ENCODE results near the gene U2SURP.
"Not testable (repeated sequence)": the region's sequence is repeated elsewhere in the genome, so short reads cannot be mapped to it uniquely, and the experiment has no call there.

Gene U2SURP

DNA sequence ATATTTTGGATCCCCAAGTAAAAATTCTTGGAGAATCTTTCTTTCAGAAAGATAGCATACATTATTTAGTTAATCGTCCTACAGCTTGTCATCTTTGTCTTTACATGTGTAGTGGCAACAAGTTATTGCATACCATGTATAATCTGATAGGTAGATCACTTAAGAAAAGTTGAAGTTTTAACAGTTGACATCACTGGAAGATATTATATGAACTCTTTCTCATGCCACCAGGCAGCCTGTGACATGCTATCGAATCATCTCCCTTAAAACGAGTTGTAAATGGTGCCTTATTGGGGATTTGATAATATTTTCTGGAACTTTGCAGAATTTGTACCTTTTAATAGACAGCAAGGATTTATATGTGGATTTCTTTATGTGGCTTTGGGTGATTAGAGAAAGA, 8.7 kb downstream of the U2SURP start:
- Histone ChIP-seq H3K9me3 (ENCODE audit: low read depth, low read length) (no peaks in the 10 kb centered on the region), H3K27ac (no peak overlapping the region), H3K4me3 (no peak overlapping the region), H3K9ac (ENCODE audit: insufficient read length) (no peak overlapping the region), H3K36me3 (ENCODE audit: insufficient read depth, low read length) (peaks cover 42% of the 10 kb centered on the region)
- TF ChIP-seq EZH2 (IDR thresholded peaks at IDR 0.05) (no peak), POLR2AphosphoS5 (IDR thresholded peaks at IDR 0.05; ENCODE audit: borderline replicate concordance, low read depth, low read length) (no peak), FOXP2 (optimal IDR thresholded peaks at IDR 0.05; ENCODE audit: control extremely low read depth, extremely low read length, insufficient read depth) (no peak)
- no peak for DNase-seq (ENCODE audit: low read depth, low spot score)

DNA sequence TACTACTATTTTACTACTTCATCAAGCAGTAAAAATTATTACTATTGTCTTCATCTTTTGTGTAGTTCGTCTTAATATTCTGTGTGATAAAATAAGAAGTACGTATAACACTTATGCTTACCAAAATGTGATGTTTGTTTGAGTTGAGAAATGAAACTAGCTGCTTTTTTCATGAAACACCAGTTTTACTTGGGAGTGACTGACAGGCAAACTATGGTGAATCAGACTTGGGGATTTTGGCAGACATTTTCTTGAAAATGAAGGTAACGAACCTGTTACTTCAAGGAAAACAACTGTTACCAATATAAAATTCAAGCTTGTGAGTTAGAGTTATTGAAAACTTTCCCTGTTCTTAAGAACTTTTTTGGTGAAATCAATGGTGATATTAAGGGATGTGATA, 10.3 kb downstream of the U2SURP start:
- no peak for TF ChIP-seq EZH2 (IDR thresholded peaks at IDR 0.05)
- TF ChIP-seq POLR2AphosphoS5 (IDR thresholded peaks at IDR 0.05; ENCODE audit: borderline replicate concordance, low read depth, low read length) = no peak
- TF ChIP-seq FOXP2 (optimal IDR thresholded peaks at IDR 0.05; ENCODE audit: control extremely low read depth, extremely low read length, insufficient read depth) = no peak
- H3K9ac ChIP-seq (ENCODE audit: insufficient read length) = no peak overlapping the region
- H3K27ac ChIP-seq = no peak overlapping the region
- no peaks in the 10 kb centered on the region for H3K9me3 ChIP-seq (ENCODE audit: low read depth, low read length)
- no peak overlapping the region for H3K4me3 ChIP-seq
- H3K36me3 ChIP-seq (ENCODE audit: insufficient read depth, low read length) = peaks cover 52% of the 10 kb centered on the region
- DNase-seq (ENCODE audit: low read depth, low spot score) = no peak

DNA sequence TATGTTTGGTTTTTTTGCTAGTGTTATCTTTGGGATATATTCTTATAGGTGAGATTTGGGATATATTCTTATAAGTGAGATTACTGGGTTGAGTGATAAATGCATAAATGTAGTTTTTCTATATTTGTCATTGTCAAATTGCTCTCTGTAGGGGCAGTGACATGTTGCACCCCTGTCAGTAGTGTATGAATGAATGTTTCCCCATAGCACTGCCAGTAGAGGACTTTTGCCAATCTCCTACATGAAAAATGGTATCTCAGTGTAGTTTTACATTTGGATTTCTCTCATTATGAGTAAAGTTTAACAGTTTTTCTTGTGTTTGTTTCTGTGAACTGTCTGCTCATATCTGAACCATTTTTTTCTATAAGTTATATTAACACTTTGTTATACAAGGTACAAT, 13.6 kb downstream of the U2SURP start:
- no peak overlapping the region for H3K9ac ChIP-seq (ENCODE audit: insufficient read length)
- H3K36me3 ChIP-seq (ENCODE audit: insufficient read depth, low read length) = peaks cover 84% of the 10 kb centered on the region
- H3K27ac ChIP-seq = no peak overlapping the region
- DNase-seq (ENCODE audit: low read depth, low spot score) = no peak
- TF ChIP-seq EZH2 (IDR thresholded peaks at IDR 0.05) (no peak), POLR2AphosphoS5 (IDR thresholded peaks at IDR 0.05; ENCODE audit: borderline replicate concordance, low read depth, low read length) (no peak), FOXP2 (optimal IDR thresholded peaks at IDR 0.05; ENCODE audit: control extremely low read depth, extremely low read length, insufficient read depth) (no peak)
- no peak overlapping the region for H3K4me3 ChIP-seq
- no peaks in the 10 kb centered on the region for H3K9me3 ChIP-seq (ENCODE audit: low read depth, low read length)

DNA sequence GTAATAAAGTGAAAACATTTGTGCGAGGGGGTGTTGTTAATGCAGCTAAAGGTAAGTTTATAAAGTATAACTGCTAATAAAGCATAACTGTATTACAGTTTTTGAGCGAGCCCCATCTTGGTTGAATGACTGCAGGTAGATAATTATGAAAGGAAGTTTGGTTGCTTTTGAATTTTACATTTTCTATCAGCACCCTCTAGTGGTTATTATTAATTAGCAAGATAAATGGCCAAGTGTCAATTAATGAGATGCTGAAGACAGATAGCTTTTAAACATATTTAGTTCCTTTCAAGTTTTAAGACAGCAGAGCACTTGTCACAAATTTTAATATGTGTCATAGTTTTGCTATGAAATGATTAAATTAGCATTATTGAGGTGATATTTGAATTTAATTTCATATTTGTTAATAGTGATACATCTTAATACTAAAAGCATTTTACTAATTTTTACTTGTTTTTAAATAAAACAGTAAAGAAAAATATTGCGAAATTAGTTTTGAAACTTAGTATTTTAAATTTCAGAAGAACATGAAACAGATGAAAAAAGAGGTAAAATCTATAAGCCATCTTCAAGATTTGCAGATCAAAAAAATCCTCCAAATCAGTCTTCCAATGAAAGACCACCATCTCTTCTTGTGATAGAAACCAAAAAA, 15.1 kb downstream of the U2SURP start:
- no peak for DNase-seq (ENCODE audit: low read depth, low spot score)
- no peaks in the 10 kb centered on the region for H3K9me3 ChIP-seq (ENCODE audit: low read depth, low read length)
- no peak for TF ChIP-seq POLR2AphosphoS5 (IDR thresholded peaks at IDR 0.05; ENCODE audit: borderline replicate concordance, low read depth, low read length)
- no peak for TF ChIP-seq EZH2 (IDR thresholded peaks at IDR 0.05)
- no peak for TF ChIP-seq FOXP2 (optimal IDR thresholded peaks at IDR 0.05; ENCODE audit: control extremely low read depth, extremely low read length, insufficient read depth)
- H3K9ac ChIP-seq (ENCODE audit: insufficient read length) = no peak overlapping the region
- H3K4me3 ChIP-seq = no peak overlapping the region
- H3K36me3 ChIP-seq (ENCODE audit: insufficient read depth, low read length) = peaks cover 97% of the 10 kb centered on the region
- H3K27ac ChIP-seq = no peak overlapping the region

DNA sequence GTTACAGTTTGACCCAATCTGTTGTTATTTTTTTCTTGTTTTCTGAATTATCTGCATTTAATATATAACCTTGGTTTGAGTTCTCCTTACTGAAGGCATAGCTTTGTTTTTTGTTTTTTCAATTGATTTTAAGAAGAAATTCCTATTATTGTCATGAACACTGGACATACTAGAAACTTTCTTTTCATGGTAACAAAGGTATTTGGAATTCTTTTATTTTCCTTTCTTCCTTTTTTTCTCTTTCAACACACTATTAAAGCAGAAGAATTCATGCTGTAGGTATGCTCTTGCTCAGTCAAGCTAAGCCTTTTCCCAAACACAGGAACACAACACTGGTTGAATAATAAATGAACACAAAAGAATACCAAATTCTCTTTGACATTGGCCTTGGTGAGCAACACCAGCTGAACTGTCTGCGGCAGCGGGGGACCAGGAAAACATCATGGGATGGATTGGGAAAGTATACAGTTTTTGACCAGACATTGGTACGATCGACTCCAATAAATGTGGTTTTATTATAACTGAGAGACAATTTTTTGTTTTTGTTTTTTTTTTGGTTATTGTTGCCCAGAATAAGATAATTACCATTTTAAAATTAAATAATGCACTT, 23.1 kb downstream of the U2SURP start:
- H3K4me3 ChIP-seq = no peak overlapping the region
- no peak overlapping the region for H3K9ac ChIP-seq (ENCODE audit: insufficient read length)
- H3K36me3 ChIP-seq (ENCODE audit: insufficient read depth, low read length) = peaks cover 98% of the 10 kb centered on the region
- no peak for TF ChIP-seq POLR2AphosphoS5 (IDR thresholded peaks at IDR 0.05; ENCODE audit: borderline replicate concordance, low read depth, low read length)
- H3K27ac ChIP-seq = no peak overlapping the region
- DNase-seq (ENCODE audit: low read depth, low spot score) = no peak
- H3K9me3 ChIP-seq (ENCODE audit: low read depth, low read length) = no peaks in the 10 kb centered on the region

DNA sequence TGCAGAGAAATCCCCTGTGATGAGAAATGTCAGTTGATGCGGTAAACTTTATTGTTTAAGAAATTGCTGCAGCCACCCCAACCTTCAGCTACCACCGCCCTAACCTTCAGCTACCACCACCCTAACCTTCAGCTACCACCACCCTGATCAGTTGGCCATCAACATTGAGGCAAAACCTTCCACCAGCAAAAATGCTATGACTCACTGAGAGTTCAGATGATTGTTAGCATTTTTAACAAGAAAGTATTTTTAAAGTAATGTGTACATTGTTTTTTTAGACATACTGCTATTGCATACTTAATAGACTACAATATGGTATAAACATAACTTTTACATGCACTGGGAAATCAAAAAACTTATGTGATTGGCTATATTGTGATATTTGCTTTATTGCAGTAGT, 30.0 kb downstream of the U2SURP start:
- TF ChIP-seq FOXP2 (optimal IDR thresholded peaks at IDR 0.05; ENCODE audit: control extremely low read depth, extremely low read length, insufficient read depth) = no peak
- TF ChIP-seq EZH2 (IDR thresholded peaks at IDR 0.05) = no peak
- TF ChIP-seq POLR2AphosphoS5 (IDR thresholded peaks at IDR 0.05; ENCODE audit: borderline replicate concordance, low read depth, low read length) = no peak
- H3K36me3 ChIP-seq (ENCODE audit: insufficient read depth, low read length) = peaks cover 88% of the 10 kb centered on the region
- no peak overlapping the region for H3K4me3 ChIP-seq
- H3K9me3 ChIP-seq (ENCODE audit: low read depth, low read length) = no peaks in the 10 kb centered on the region
- H3K9ac ChIP-seq (ENCODE audit: insufficient read length) = no peak overlapping the region
- no peak for DNase-seq (ENCODE audit: low read depth, low spot score)
- no peak overlapping the region for H3K27ac ChIP-seq

DNA sequence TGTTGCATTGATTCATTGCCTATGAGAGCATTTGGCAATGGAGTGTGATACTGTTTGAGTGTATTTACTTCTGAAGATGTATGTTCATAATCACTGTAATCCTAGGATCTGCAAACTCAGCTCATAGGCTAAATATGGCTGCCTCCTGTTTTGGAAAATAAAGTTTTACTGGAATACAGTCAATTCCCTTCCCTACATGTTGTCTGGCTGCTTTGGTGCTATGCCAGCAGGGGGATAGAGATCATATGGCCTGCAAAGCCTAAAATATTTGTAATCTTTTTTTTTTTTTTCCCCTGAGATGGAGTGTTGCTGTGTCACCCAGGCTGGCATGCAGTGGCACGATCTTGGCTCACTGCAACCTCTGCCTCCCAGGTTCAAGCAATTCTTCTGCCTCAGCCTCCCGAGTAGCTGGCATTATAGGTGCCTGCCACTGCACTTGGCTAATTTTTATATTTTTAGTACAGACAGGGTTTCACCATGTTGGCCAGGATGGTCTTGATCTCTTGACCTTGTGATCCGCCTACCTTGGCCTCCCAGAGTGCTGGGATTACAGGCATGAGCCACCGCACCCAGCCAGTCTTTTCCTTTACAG, 30.5 kb downstream of the U2SURP start:
- H3K4me3 ChIP-seq; H3K27ac ChIP-seq; H3K9me3 ChIP-seq (ENCODE audit: low read depth, low read length); DNase-seq (ENCODE audit: low read depth, low spot score); H3K9ac ChIP-seq (ENCODE audit: insufficient read length): not testable (repeated sequence)
- H3K36me3 ChIP-seq (ENCODE audit: insufficient read depth, low read length) = peaks cover 88% of the 10 kb centered on the region

DNA sequence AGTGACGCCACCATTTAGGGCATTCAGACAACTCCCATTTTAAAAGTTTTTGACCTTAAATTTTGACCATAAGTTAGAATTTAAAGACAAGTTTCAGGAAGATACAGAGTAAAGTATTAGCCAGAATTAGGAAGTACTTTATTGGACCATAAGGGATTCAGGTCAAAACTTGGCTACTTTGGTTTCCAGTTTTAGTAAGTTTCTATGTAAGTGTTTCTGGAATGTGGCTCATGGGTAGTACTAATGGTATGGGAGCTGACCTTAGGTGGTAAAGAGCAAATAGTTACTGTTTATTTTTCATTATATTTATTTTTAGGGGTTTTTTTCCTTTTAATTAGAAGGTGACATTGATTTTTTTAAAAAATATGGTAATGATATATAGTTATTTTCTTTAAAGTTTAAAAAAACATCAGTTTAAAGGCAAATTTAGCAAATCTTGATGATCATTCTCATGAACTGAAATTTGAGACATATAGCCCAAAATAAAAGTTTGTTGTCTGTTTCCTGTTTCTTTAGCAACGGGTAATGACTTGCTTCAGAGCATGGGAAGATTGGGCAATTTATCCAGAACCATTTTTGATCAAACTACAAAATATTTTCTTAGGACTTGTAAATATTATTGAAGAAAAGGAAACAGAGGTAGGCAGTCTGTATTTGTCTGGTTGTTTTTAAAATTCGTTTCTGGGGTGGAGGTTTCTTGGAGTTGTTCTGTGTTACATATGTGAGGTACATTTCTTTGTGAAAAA, 34.3 kb downstream of the U2SURP start:
- TF ChIP-seq FOXP2 (optimal IDR thresholded peaks at IDR 0.05; ENCODE audit: control extremely low read depth, extremely low read length, insufficient read depth) = no peak
- TF ChIP-seq POLR2AphosphoS5 (IDR thresholded peaks at IDR 0.05; ENCODE audit: borderline replicate concordance, low read depth, low read length) = no peak
- no peak for TF ChIP-seq EZH2 (IDR thresholded peaks at IDR 0.05)
- no peak for DNase-seq (ENCODE audit: low read depth, low spot score)
- H3K27ac ChIP-seq = no peak overlapping the region
- H3K9me3 ChIP-seq (ENCODE audit: low read depth, low read length) = no peaks in the 10 kb centered on the region
- peaks cover 83% of the 10 kb centered on the region for H3K36me3 ChIP-seq (ENCODE audit: insufficient read depth, low read length)
- no peak overlapping the region for H3K9ac ChIP-seq (ENCODE audit: insufficient read length)
- no peak overlapping the region for H3K4me3 ChIP-seq

All from SK-N-MC (cell line).